ENCODE results near the gene CARD10. TPM values are rescaled to one million over a fixed set of nuclear protein-coding genes. Genes with fewer than 3 reads are reported as not detected.

The CARD10 gene
- total RNA-seq, 1 donor from 2014 or later, result 2.7 TPM

DNA sequence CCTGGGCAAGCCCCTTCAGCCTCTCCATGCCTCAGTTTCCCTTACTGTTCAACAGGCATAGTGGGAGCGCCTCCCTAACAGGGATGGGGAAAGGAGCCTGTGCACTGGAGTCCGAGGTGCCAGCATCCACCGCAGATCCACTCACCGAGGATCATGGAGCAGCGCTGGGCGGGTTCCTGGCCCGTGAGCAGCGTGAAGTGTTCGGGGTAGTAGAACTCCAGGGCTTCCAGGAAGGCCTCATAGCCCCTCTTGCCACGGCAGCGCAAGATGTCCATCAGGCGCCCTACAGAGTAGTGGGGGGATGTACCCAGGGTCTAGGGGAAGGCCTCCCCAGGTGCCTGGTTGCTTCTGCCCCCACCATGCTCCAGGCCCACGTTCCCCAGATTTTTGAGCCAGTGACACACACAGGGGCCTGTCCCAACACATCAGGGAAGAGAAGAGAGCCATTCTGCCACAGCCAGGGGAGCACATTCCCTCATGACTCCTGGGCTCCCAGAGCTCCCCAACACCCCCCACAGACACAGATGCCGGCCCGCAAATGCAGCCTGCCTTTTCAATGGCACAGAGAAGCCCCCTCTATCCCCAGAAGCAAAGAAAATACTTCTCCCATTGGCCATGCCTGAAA lies 1.3 kb downstream of the CARD10 start:
- TF ChIP-seq, protein P1, sequence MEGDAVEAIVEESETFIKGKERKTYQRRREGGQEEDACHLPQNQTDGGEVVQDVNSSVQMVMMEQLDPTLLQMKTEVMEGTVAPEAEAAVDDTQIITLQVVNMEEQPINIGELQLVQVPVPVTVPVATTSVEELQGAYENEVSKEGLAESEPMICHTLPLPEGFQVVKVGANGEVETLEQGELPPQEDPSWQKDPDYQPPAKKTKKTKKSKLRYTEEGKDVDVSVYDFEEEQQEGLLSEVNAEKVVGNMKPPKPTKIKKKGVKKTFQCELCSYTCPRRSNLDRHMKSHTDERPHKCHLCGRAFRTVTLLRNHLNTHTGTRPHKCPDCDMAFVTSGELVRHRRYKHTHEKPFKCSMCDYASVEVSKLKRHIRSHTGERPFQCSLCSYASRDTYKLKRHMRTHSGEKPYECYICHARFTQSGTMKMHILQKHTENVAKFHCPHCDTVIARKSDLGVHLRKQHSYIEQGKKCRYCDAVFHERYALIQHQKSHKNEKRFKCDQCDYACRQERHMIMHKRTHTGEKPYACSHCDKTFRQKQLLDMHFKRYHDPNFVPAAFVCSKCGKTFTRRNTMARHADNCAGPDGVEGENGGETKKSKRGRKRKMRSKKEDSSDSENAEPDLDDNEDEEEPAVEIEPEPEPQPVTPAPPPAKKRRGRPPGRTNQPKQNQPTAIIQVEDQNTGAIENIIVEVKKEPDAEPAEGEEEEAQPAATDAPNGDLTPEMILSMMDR (IDR thresholded peaks at IDR 0.05; ENCODE audit: partially characterized antibody, unreplicated experiment), result no peak
- Mint-ChIP-seq H3K27ac (ENCODE audit: unreplicated experiment) (no peak overlapping the region), H3K4me1 (ENCODE audit: low read depth, unreplicated experiment) (no peaks in the 10 kb centered on the region), H3K27me3 (ENCODE audit: unreplicated experiment) (peaks cover 17% of the 10 kb centered on the region), H3K36me3 (ENCODE audit: unreplicated experiment) (no peaks in the 10 kb centered on the region), H3K4me3 (ENCODE audit: unreplicated experiment) (peak overlapping the region; percentile 87), H3K9me3 (ENCODE audit: unreplicated experiment) (peaks cover 10% of the 10 kb centered on the region)
- no peak for DNase-seq

DNA sequence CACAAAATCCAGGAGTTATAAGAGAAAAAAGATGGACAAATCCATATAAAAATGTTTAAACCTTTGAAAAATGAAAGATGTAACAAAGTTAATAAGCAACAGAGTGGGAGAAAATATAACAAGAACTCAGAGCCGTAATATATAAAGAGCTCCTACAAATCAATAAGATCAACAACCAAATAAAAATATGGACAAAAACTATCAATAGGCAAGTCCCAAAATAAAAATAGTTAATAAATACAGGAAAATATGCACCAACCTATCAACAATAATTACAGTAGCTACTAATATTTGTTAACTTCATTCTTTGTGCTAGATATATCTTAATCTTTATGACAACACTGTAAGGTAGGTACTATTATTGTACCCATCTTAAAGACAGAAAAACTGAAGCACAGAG lies 2.8 kb downstream of the CARD10 start:
- TF ChIP-seq, protein P1 (IDR thresholded peaks at IDR 0.05; ENCODE audit: partially characterized antibody, unreplicated experiment), result no peak
- Mint-ChIP-seq H3K27ac (ENCODE audit: unreplicated experiment) (no peak overlapping the region), H3K27me3 (ENCODE audit: unreplicated experiment) (peaks cover 20% of the 10 kb centered on the region), H3K4me3 (ENCODE audit: unreplicated experiment) (no peak overlapping the region), H3K9me3 (ENCODE audit: unreplicated experiment) (peaks cover 10% of the 10 kb centered on the region), H3K36me3 (ENCODE audit: unreplicated experiment) (no peaks in the 10 kb centered on the region), H3K4me1 (ENCODE audit: low read depth, unreplicated experiment) (peaks cover 6% of the 10 kb centered on the region)
- no peak for DNase-seq

DNA sequence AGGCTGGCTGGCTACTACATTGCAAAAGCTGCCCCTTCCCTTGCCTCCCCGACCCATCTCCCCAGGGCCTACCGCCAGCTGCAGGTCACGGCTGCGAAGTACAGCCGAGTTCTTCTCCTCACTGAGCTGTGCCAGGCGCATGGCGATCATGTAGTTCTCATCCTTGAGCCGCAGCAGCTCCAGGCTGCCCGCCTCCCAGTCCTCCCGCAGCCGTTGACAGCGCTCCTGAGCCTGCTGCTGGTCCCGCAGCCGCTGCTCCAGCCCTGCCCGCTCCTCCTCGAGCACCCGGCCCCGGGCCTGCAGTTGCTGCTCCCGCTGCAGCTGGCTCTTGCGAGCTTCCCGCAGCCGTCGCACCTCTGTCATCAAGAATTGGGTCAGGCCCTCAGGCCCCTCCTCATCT lies 3.3 kb downstream of the CARD10 start:
- Mint-ChIP-seq H3K4me3 (ENCODE audit: unreplicated experiment) (no peak overlapping the region), H3K9me3 (ENCODE audit: unreplicated experiment) (peaks cover 8% of the 10 kb centered on the region), H3K4me1 (ENCODE audit: low read depth, unreplicated experiment) (peaks cover 6% of the 10 kb centered on the region), H3K27ac (ENCODE audit: unreplicated experiment) (no peak overlapping the region), H3K36me3 (ENCODE audit: unreplicated experiment) (no peaks in the 10 kb centered on the region), H3K27me3 (ENCODE audit: unreplicated experiment) (peaks cover 16% of the 10 kb centered on the region)
- DNase-seq, result no peak
- TF ChIP-seq, protein P1 (IDR thresholded peaks at IDR 0.05; ENCODE audit: partially characterized antibody, unreplicated experiment), result no peak

DNA sequence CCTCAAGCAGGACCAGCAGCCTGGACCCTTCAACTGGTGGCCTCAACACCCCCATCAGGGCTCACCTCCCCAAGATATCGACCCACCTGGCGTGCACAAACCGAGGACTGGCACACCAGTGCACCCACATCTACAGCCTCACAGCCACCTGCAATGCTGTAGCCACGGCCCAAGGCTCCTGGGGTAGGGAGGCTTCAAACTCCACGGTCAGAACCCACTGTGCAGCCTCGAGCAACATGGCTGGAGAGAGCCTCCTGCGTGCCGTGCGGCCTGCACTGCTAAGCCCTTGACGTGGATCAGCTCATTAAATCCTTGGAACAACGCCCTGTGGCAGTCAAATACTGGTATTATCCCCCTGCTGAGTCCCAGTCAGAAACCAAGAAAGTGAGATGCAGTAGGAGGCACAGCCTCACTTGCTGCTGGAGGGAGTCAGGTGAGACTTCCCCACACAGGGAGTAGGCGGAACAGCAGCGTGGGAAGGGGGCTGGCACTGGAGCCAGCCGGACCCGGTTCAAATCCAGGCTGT lies 4.6 kb downstream of the CARD10 start:
- H3K9me3 Mint-ChIP-seq (ENCODE audit: unreplicated experiment), result peaks cover 3% of the 10 kb centered on the region
- TF ChIP-seq, protein P1 (IDR thresholded peaks at IDR 0.05; ENCODE audit: partially characterized antibody, unreplicated experiment), result no peak
- H3K4me1 Mint-ChIP-seq (ENCODE audit: low read depth, unreplicated experiment), result peaks cover 6% of the 10 kb centered on the region
- H3K4me3 Mint-ChIP-seq (ENCODE audit: unreplicated experiment), result no peak overlapping the region
- no peak for DNase-seq
- no peaks in the 10 kb centered on the region for H3K36me3 Mint-ChIP-seq (ENCODE audit: unreplicated experiment)
- peaks cover 9% of the 10 kb centered on the region for H3K27me3 Mint-ChIP-seq (ENCODE audit: unreplicated experiment)
- H3K27ac Mint-ChIP-seq (ENCODE audit: unreplicated experiment), result no peak overlapping the region

DNA sequence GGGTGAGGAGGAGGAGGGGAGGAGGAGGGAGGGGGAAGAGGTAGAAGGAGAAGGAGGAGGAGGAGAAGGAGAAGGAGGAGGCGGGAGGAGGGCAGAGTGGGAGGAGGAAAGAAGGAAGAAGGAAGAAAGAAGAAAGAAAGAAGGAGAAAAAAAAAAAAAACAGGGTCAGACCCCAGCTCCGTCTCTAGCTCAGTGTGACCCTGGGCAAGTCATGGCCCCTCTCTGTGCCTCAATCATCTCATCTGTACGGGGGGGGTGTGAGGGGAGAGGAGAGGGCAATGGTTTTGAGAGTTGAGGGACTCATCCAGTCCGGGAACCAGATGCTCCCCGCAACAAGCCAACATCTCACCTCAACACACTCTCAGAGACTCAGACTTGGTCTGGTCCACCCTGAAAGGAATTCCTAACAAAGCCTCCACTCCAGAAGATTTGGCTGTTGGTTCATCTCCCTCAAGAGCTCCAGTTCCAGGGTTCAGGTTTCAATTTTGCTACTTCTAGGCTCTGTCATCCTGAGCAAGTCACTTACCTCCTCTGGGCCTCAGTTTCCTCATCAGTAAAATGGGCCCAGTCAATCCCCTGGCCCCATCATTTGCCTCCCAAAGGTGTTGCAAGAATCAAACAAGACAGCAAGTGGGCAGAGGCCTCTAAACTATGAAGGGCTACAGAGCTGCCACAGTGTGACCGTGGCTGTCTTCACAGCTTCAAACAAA lies 7.7 kb downstream of the CARD10 start:
- DNase-seq, result no peak
- TF ChIP-seq, protein P1 (IDR thresholded peaks at IDR 0.05; ENCODE audit: partially characterized antibody, unreplicated experiment), result no peak
- Mint-ChIP-seq H3K9me3 (ENCODE audit: unreplicated experiment) (peaks cover 2% of the 10 kb centered on the region), H3K27ac (ENCODE audit: unreplicated experiment) (no peak overlapping the region), H3K27me3 (ENCODE audit: unreplicated experiment) (peaks cover 8% of the 10 kb centered on the region), H3K36me3 (ENCODE audit: unreplicated experiment) (no peaks in the 10 kb centered on the region), H3K4me1 (ENCODE audit: low read depth, unreplicated experiment) (peaks cover 9% of the 10 kb centered on the region), H3K4me3 (ENCODE audit: unreplicated experiment) (no peak overlapping the region)

Data from glutamatergic neuron (in vitro differentiated cells).